Endothelial cell of hepatic sinusoid (primary cell): ENCODE results near the gene SHISA9.

ENCODE experiments used
- in situ Hi-C: cut with HindIII; loops from 2 replicates; pipeline ENCODE4 v1.10.0; 2017; ENCODE audit warnings: low sequenced_read_pairs

SHISA9 gene

DNA sequence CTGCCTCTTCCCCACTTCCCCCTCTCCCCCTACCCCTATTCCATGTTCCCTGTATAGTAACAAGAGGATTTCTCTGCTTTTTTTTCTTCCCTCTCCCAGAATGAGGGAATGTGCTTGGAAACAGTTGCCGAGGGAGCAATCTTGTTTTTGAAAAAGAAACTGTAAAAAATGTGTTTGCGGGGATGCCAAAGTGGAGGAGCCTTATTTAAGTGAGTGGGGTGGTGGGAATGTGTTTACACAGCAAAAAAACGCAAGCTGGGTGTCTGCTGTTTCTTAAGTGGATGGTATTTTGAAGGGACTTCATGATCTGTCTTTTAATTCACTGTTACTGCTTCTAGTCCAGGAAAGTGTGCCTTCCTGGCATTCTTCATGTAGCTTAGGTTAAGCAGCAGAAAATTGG is 254.4 kb downstream of the SHISA9 start:
- in situ Hi-C loops = no loop called here

DNA sequence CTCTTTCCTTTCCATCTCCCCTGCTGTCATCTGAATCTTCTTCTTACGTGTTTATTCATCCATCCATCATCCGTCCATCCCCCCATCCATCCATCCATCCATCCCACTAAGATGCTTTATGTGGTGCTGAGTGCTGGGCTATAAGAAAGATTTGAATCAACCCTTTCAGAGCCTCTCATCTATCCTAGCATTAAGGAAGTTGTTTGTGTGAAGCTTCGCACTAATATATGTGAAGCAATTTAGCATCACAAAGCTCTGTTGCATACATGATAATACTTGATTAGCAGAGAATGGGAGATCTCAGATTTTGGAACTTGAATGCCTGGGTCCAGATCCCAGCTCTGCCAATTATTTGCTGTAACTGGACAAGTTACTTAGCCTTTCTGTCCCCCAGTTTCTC is 255.7 kb downstream of the SHISA9 start:
- in situ Hi-C loops = no loop called here

DNA sequence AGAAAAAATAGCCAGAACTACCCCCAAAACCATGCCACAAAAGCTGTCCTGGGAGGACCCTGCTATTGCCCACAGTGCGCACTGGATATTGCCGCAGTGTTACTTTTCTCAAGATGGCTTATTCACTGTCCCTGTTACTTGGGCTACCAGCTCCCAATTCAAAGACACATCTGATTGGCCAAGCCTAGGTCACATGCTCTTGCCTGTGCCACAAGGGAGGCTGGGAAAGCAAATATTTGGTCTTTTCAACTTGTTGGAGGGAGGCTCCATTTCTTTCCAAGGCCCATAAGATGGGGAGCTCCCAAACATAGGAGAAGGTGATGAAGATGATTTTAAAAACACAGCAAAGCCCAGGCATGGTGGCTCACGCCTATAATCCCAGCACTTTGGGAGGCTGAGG is 257.0 kb downstream of the SHISA9 start:
- in situ Hi-C loops = no loop called here

DNA sequence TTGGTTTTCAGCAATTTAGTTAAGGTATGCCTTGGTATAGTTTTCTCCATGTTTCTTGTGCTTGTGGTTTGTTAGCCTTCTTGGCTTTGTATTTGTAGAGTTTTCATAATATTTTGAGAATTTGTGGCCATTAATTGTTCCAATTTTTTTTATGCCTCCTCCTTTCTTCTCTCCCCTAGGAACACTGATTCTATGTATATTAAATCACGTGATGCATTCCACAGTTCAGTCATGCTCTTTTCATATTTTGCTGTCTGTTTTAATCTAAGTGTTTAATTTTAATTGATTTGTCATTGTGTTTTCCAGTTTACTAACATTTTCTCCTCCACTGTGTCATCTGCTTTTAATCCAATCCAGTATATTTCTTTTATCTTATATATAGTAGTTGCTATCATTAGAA is 263.6 kb downstream of the SHISA9 start:
- in situ Hi-C loops = no loop called here

DNA sequence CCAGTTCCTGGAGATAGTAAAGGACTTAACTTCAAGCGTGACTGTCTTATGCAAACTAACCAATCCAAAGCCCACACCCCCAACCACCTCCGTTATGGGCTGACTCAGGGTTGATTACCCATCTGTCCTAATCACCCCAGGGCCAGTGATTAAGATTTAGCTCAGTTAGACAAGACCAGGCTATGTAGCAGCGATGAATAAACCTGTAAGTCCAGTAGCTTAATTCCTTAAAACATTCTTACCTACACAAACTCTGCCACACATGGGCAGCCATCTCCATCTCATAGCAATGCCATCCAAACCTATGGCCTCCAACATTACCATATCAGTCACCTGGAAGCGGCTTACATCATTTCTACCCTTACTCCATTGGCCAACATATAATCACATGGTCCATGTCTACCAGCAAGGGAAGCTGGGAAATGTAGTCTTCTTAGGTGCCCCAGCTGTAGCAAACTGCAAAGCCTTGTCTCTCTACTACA is 266.7 kb downstream of the SHISA9 start:
- in situ Hi-C loops = no loop called here

DNA sequence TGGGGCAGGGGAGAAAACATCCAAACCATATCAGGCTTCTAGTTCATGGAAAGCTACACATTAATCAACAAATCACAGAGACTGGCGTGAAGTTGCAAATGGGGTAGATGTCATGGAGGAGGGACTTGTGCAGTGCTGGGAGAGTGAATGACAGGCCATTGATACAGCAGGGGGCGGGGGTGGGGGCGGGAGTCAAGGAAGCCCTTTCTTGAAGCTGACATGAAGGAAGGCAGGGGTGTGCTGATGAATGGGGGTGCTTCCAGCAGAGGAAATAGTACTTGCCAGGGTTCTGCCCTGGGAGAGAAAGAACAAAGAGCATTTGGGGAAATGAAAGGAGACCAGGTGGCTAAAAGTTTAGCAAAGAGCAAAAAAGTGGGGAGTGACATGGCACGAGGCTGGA is 269.9 kb downstream of the SHISA9 start:
- in situ Hi-C loops = no loop called here

DNA sequence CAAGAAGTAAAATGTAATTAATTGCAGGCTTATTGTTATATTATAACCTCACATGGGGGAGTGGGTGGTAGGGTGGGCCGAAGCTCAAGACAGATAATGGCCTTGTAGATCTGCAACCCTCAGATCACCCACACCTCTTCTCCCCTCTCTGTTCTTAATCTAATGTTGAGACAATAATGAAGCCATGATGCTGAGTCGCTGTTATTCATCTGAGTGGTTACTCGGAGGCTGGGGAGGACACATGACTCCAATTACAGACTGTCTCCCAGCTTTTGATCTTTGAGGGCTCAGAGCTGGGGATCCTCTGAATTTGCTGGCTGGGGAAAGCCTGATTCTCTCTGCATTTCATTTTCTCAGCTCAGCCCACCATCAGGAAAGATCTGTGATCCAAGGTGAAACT is 275.3 kb downstream of the SHISA9 start:
- in situ Hi-C loops = no loop called here

DNA sequence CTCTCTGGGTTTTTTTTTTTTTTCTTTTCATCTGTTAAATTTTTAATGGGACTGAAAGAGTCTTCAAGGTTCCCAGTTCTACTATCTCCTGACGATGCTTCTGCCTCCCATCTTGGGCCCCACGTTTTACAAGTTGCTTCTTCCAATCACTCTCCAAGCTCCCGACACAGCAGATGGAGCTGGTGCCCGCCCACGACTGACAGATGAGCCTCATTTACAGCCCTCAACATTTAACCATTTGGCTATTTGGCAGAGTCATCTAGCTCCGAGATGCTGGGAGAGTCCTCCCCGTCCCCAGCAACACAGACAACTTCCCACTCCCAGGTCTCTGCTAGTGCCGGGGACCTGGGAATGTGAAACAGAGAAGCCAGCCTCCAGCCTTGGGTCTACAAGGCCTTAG is 276.9 kb downstream of the SHISA9 start:
- in situ Hi-C loops = no loop called here

DNA sequence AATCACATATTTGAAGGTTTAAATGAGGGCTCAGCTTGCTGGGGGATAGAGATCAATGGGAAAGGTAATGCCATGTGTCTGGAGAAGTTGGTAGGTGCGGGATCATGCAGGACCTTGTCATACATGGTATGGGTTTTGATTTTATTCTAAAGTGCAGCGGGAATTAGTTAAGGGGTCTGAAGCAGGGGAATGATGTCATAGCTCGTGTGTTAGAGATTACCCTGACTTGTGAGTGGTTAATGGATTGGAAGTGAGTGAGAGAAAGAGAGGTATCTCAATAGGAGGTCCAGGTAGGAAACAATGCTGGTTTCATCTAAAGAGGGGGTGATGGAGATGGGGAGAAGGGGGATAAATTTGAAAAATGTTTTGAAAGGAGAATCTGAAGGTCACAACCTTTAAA is 280.0 kb downstream of the SHISA9 start:
- in situ Hi-C loops = no loop called here

DNA sequence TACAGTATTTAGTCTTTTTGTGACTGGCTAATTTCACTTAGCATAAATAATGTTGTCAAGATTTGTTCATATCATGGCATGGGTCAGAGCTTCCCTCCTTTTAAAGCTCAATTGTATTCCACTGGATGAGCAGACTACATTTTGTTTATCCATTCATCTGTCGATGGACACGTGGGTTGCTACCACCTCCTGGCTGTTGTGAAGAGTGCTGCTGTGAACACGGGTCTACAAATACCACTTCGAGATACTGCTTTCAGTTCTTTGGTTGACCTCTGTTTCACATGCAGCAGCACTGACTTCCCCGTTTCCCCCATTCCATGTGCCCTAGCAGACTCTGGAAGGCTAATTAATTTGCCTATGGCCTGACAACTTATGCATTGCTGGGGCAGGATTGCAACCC is 285.4 kb downstream of the SHISA9 start:
- in situ Hi-C loops = no loop called here

DNA sequence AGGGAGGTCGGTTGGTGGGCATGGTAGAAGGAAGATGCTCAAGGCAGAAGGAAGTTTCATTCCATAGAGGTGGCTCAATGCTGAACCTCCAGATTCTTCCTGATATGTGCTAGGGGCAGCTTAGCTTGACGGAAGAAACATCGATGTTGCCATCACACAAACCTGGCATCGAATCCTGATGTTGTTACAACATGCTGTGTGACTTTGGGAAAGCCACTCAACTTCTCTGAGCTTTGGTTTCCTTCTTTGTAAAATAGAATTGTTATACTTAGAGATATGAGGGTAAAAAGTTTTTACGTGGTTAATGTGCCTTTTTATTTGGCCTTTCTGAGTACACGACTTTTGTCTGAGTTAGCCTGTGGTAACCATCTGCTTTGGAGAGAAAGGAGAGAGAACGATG is 287.9 kb downstream of the SHISA9 start:
- in situ Hi-C loops = no loop called here

DNA sequence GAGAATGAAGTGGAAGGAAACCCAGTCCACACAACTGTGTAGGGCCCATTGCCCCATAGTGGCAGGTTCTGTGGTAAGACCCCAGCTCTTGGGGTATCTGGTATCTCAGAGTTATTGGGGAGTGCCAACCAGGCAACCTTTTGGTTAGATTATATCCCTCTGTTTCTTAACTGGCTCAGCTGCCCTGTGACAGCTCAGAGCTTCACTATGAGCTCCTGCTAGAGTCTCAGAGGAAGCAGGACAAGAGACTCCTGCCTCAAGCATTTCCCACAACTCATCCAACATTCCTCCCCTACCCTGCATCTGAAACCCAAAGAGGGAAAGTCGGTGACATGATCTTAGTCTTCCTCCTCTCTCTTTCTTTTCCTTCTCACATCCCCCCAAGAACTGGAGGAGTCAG is 292.3 kb downstream of the SHISA9 start:
- in situ Hi-C loops = no loop called here

DNA sequence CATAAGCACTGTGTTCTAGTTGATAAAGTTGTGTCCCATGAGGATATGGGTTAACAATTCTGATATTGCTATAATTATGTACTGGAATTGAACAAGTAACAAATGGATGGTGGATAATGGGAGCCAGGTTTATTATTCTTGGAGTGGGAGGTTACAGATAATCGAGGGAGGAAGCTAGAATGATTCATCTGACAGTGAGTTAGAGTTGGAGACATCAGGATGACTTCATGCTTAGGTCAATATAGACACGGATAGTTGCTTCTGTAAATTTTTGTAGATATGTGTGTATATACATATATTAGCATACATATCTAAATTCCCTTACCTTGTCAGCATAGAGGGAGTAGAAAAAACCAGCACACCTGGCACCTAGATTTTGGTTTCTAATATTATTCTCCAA is 293.4 kb downstream of the SHISA9 start:
- in situ Hi-C loops = no loop called here

DNA sequence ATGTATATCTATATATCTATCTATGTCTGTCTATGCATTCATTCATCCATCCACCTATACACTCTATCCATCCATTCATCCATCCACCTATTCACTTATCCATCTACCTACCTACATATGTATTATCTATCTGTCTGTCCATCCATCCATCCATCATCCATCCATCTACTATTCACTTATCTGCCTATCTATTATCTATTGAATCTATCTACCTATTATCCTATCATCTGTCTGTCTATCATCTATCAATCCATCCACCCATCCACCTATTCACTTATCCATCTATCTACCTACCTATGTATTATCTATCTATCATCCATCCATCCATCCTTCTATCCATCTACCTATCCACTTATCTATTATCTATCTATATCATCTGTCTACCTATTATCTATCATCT is 302.3 kb downstream of the SHISA9 start:
- in situ Hi-C loops = no loop called here

DNA sequence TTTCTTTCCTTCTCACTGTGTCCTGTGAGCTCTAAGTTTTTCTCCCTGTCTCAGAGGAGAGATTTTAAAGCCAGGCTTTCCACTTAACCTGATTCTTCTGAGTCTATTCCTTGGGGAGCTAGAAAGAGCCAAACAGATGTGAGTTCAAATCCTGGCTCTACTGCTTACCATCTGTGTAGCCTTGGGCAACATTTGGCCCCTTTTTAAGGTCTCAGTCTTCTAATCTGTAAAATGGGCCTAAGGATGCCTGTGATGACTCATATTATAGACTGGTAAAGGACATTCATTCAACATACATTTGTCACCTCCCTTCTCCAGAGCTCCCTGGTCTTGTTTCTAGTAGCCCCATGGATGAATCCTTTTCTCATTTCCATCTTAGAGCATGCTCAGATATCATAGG is 304.0 kb downstream of the SHISA9 start:
- in situ Hi-C loops = no loop called here

DNA sequence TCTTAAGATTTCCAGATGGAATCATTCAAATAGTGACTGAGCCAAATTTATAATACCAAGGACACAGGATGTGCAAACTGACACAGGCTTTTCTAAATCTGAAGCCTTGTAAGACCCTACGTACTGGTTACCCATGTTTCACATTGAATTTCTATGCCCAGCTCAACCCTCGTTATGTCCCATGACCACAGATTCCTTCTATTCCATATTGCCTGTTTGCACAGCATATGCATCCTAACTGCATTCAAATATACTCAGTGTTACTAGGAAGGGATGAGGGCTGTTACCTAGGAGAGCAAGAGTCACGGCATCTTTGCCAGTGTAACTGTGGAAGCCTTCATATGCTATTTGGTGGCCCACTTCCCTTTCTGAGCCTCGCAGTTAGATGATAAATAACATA is 305.2 kb downstream of the SHISA9 start:
- in situ Hi-C loops = no loop called here

DNA sequence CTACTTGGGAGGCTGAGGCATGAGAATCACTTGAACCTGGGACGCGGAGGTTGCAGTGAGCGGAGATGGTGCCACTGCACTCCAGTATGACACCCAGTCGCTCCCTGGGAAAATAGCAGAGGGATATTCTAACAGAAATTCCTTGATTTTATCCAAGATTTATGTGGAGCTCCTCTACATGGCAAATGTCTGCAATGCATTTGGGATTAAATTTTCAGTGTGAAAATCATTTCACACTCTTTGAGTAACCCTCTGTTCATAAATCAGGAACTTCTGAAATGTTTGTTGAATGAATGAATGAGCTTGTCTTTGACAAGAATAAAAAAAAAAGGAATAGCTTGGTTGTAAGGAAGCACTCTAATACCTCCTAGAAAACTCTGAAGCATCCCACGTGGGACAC is 305.8 kb downstream of the SHISA9 start:
- in situ Hi-C loops = no loop called here

DNA sequence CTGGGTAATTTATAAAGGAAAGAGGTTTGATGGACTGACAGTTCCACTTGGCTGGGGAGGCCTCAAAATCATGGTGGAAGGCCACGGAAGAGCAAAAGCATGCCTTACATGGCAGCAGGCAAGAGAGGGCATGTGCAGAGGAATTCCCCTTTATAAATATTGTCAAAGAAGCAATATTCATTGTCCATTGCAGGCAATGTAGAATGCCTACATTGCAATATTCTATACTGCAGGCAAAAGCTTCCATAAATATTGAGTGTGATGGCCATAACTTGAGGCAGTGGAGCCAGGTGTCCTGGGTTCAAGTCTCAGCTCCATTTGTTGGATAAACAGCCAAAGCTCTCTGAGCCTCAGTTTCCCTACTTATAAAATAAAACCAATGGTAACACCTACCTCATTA is 322.3 kb downstream of the SHISA9 start:
- in situ Hi-C loops = loop anchor here (10.0 kb wide), 1 partner anchor 101 kb away; no protein-coding TSS in a partner anchor

DNA sequence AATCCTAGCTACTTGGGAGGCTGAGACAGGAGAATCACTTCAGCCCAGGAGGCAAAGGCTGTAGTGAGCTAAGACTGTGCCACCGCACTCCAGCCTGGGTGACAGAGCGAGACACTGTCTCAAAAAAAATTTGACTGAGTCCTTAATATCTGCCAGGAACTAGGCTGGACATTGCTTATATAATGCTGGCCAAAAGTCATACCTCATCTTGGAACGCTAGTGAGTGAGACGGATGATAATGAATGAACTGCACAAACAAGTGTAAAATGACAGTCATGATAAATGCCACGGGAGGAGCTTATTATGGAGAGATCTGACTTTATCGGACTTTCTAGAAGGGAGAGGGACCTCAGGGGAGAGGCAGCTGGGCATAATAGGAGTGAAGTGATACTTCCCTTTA is 327.6 kb downstream of the SHISA9 start:
- in situ Hi-C loops = loop anchor here (5.0 to 10.0 kb wide), 2 partner anchors 77 to 96 kb away; no protein-coding TSS in a partner anchor

DNA sequence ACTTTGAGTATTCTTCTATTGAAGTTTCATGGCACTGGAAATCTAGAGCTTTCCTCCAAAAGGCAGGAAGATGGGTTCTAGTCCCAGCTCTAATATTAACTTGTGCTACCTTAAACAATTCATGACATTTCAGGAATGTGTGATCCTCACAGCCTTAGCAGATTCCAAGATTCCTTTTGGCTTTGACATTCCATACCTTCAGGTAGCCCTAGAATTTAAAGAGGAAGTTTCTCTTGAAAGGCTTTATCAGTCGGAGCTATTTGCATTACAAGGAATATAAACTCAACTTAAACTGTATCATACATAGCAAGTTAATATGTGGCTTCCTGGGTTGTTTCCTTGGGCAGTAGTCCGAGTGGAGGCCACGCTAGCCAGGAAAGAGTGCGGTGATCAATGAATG is 330.0 kb downstream of the SHISA9 start:
- in situ Hi-C loops = no loop called here

DNA sequence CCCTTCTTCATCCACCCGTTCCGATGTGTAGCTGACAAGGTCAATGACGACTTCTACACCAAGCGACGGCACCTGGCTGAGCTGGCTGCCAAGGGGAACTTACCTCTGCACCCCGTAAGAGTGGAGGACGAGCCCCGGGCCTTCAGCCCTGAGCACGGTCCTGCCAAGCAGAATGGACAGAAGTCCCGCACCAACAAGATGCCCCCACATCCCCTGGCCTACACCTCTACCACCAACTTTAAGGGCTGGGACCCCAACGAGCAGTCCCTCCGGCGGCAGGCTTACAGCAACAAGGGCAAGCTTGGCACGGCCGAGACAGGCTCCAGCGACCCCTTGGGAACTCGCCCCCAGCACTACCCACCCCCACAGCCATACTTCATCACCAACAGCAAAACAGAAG is 333.6 kb downstream of the SHISA9 start:
- in situ Hi-C loops = no loop called here

DNA sequence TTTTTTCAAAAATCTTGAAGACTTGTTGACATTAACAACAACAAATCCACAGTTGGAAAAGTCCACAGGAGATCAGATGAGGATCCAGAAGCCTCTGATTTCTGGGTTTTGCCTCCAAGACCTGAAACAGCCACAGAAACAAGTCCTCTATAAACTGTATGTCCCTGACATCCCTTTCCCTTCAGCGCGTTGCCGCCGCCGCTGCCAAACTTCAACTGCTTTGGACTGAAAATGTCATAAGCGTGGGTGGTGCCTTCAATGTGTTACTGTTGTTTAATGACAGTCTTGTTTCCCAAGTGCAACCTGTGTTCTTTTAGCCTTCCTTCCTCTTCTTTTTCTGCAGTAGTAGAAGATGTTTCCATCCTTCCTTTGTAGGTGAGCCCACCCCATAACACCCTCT is 334.9 kb downstream of the SHISA9 start:
- in situ Hi-C loops = no loop called here

DNA sequence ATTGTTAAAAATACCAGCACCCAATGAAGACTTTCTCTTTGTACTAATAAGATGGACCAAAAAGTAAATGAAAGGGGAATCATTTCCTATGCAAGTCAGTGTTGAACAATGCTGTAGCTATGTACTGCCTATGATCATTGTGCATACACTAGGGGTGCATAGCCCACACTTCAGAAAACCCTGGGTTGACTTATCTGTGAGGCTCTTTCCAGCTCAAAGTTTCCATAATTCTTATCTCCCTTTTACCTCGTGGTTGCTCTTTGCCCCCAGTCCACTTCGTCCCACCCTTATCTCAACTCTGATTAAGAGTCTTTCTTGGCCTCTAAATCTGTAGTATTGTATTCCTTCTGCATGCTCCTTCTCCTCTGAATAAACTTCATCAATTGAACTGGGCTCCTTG is 336.8 kb downstream of the SHISA9 start:
- in situ Hi-C loops = no loop called here

DNA sequence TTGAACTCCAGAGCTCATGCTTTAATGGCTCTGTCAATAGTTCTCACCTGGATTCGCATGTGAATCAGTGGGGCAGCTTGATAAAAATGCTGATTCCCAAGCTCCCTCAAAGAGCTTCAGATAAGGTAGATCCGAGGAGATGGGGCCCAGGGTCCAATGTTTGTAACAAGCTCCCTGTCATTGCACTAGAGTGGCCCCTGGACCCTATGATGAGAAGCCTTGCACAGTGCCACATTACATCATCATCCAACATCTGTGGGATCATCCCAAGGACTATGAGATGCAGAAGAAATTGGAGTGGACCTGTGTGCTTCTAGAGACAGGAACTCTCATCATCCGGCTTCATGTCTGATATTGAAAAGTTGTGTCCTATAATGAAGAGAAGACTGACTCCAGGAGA is 340.8 kb downstream of the SHISA9 start:
- in situ Hi-C loops = no loop called here
